WERI-Rb-1 (cell line): ENCODE results near the gene IRX6.

Source experiments
- DNase-seq: peaks from one replicate; pipeline ENCODE4 v3.0.0-alpha.2; 2020
- H3K27ac ChIP-seq: fragments of 250-450 bp; sonication (Bioruptor Pico); 2 replicates; pipeline ENCODE4 v1.5.1; 2020; ENCODE audit warnings: mild to moderate bottlenecking, moderate library complexity
- H3K27me3 ChIP-seq: fragments of 250-450 bp; sonication (Bioruptor Pico); 2 replicates; pipeline ENCODE4 v1.5.1; 2021; ENCODE audit warnings: mild to moderate bottlenecking, low read depth, moderate library complexity; ENCODE audit not compliant: insufficient read depth, severe bottlenecking
- H3K36me3 ChIP-seq: fragments of 250-450 bp; sonication (Bioruptor Pico); 2 replicates; pipeline ENCODE4 v1.5.1; 2020; ENCODE audit warnings: mild to moderate bottlenecking, moderate library complexity
- H3K4me3 ChIP-seq: 2 replicates; pipeline ENCODE4 v1.5.1; 2011; ENCODE audit warnings: low read depth, mild to moderate bottlenecking, control low read depth, low read length
- H3K9me3 ChIP-seq: fragments of 250-450 bp; sonication (Bioruptor Pico); 2 replicates; pipeline ENCODE4 v1.5.1; 2021; ENCODE audit warnings: mild to moderate bottlenecking, moderate library complexity; ENCODE audit not compliant: severe bottlenecking
- TF ChIP-seq, protein P1 (sequence below): IDR thresholded peaks from 2 replicates; pipeline ENCODE4 v1.5.1; 2011; ENCODE audit warnings: low read depth, mild to moderate bottlenecking, control low read depth, inconsistent platforms, low read length

Gene IRX6

DNA sequence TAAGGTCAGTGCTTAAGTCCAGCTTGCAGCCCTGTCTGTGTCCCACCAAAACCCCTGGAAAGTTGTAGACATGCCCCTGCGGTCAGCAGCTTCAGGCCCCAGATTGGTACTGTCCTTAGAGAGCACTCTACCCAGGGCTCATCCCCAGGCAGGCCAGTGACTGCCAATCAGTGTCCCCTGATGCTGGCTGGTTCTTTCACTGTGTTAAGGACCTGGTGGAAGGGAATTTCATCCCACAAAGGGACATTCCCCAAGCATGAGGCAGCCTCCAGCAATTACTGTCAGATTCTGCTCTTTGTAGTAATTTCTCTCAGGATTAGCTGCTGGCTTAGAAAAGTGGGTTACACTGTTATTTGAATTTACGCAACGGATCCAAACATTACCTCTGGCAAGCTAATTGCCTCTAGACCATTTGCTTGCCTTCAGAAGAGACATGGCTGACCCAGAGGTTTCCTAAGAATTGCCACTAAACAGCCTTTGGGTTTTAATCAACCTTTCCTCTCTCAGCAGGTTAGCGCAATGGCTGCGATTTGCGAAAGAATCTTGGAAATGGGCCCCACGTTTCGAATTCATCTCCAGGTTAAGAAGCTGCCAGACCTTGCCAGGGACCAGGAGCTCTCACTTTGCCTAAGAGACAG, 5.9 kb downstream of the IRX6 start:
- no peak overlapping the region for H3K27ac ChIP-seq
- TF ChIP-seq, protein P1, sequence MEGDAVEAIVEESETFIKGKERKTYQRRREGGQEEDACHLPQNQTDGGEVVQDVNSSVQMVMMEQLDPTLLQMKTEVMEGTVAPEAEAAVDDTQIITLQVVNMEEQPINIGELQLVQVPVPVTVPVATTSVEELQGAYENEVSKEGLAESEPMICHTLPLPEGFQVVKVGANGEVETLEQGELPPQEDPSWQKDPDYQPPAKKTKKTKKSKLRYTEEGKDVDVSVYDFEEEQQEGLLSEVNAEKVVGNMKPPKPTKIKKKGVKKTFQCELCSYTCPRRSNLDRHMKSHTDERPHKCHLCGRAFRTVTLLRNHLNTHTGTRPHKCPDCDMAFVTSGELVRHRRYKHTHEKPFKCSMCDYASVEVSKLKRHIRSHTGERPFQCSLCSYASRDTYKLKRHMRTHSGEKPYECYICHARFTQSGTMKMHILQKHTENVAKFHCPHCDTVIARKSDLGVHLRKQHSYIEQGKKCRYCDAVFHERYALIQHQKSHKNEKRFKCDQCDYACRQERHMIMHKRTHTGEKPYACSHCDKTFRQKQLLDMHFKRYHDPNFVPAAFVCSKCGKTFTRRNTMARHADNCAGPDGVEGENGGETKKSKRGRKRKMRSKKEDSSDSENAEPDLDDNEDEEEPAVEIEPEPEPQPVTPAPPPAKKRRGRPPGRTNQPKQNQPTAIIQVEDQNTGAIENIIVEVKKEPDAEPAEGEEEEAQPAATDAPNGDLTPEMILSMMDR: no peak
- no peaks in the 10 kb centered on the region for H3K36me3 ChIP-seq
- H3K9me3 ChIP-seq: no peaks in the 10 kb centered on the region
- no peak overlapping the region for H3K4me3 ChIP-seq
- no peak for DNase-seq
- H3K27me3 ChIP-seq: no peaks in the 10 kb centered on the region

DNA sequence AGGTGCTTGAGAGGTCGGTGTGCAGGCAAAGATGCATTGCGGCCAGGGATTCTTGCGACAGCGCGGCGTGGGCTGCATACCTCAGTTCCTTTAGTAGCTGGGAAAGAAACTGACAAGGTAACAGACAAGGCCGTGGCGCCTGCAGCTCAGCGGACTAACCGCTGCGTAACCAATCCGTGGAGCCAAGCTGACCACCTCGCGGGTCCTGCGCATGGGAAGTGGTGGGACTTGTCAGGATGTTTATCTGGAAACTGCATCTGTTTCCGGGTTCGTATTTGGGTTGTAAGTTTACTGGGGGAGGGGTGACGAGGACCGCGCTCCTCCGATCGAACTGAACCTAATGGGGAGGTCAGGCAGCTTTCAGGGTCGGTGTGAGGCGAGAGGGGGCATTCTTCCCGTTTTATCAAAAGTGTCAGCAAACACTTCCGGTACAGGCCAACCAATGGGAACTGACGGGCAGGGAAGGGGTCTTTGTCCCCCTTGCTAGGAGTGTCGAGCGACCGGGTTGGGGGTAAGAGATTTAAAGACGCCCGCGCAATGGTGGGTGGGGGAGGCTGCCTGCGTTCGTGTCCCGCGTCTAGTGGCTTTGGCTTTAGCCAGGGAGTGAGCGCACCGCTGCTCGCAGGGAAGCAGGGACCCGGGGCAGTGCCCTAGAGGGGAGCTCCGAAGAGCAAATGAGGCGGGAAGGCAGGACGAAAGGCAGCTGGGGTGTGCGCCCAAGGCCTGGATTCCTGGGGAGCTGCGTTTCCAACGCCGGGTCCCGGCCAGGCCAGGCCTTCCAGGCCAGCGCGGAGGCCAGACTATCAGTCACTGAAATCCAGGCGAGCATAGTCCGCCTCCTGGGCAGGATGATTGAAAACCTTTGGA, 7.0 kb downstream of the IRX6 start:
- H3K36me3 ChIP-seq: no peaks in the 10 kb centered on the region
- DNase-seq: no peak
- H3K27me3 ChIP-seq: no peaks in the 10 kb centered on the region
- no peak overlapping the region for H3K4me3 ChIP-seq
- TF ChIP-seq, protein P1: no peak
- no peak overlapping the region for H3K27ac ChIP-seq
- H3K9me3 ChIP-seq: no peaks in the 10 kb centered on the region

DNA sequence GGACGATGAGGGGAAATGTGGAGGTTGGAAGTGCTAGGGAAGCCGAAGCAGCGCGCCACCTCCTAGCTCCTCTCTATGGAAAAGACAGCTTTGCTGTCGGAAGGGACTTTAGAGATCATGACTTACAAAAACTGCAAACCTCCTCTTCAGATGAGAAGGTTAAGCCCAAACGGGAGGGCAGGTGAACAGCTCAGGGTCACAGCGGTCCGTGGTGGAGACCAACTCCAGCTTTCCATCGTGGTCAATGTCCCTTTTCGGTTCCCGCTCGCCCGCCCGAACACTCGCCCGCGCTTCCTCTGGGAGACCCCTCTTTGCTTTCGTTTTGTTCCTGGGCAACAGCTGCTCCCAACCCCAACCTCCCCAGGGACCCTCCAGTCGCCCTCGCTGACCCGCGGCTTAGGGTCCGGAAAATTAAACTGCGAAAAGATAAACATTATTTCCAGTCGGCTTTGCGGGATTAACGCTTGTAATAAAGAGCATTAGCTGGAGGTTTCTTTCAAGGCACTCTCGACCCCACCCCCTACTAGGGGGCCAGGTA, 7.7 kb downstream of the IRX6 start:
- peak overlapping the region; percentile 27; the same call in 1 of the 2 replicates for H3K4me3 ChIP-seq
- no peaks in the 10 kb centered on the region for H3K9me3 ChIP-seq
- DNase-seq: peak; percentile 22
- TF ChIP-seq, protein P1: no peak
- no peak overlapping the region for H3K27ac ChIP-seq
- no peaks in the 10 kb centered on the region for H3K27me3 ChIP-seq
- no peaks in the 10 kb centered on the region for H3K36me3 ChIP-seq

DNA sequence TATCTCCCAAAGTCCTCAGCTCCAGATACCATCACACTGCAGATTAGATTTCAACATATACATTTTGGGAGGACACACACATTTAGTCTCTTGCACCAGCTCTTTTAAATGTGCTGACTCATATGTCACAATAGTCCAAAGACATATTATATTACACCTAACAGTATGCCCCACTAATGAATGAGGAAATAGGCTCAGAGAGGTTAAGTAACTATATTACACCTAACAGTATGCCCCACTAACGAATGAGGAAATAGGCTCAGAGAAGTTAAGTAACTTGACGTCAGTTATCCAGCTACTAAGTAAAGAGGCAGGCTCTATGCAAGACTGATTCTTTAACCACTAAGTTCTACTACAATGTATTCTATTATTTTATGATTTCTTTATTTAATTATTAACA, 9.7 kb downstream of the IRX6 start:
- TF ChIP-seq, protein P1: no peak
- Histone ChIP-seq H3K36me3 (no peaks in the 10 kb centered on the region), H3K9me3 (no peaks in the 10 kb centered on the region), H3K27me3 (no peaks in the 10 kb centered on the region), H3K4me3 (no peak overlapping the region), H3K27ac (no peak overlapping the region)
- DNase-seq: no peak

DNA sequence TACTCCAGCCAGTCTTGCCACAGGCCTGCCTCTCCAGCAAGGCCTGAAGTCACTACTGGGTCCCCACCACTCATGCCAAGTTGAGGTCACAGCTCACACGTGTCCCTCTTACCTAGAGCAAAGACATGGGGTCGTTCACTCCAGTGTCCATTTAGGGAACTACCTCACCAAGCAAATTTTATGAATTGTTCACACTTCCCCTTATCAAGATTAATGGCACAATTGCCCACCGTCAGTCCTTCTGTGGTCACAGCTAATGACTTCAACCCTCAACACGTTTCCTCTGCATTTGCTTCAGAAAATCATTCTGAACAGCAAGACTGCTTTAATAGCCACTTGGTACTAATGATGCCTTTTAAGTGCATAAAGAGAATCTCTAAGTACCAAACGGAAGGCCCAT, 14.6 kb downstream of the IRX6 start:
- no peak for DNase-seq
- no peaks in the 10 kb centered on the region for H3K36me3 ChIP-seq
- H3K4me3 ChIP-seq: no peak overlapping the region
- H3K27me3 ChIP-seq: no peaks in the 10 kb centered on the region
- no peaks in the 10 kb centered on the region for H3K9me3 ChIP-seq
- H3K27ac ChIP-seq: no peak overlapping the region
- TF ChIP-seq, protein P1: no peak
